HepG2 (cell line): ENCODE data around the gene CSNK1G1. TPM values are rescaled to one million over a fixed set of nuclear protein-coding genes. Genes with fewer than 3 reads are reported as not detected.

ENCODE experiments used
- CREM ChIP-seq, 2 experiments: sonication (generic) in 1 of 2; formaldehyde crosslinking in 1 of 2; IDR thresholded peaks; 2 replicates each; pipeline versions ENCODE4 v1.4.0 to v1.6.1; 2016 to 2020; ENCODE audit warnings: antibody characterized with exemption in 1 of 2, mild to moderate bottlenecking in 1 of 2, missing genetic modification reagents in 1 of 2
- HNF4A ChIP-seq: sonication (generic); formaldehyde crosslinking; IDR thresholded peaks from 2 replicates; pipeline ENCODE4 v1.4.0; 2020; ENCODE audit warnings: missing genetic modification reagents
- REPIN1 ChIP-seq: sonication (generic); formaldehyde crosslinking; IDR thresholded peaks from 2 replicates; pipeline ENCODE4 v1.8.0; 2022; ENCODE audit warnings: missing genetic modification reagents, low read depth, mild to moderate bottlenecking, borderline replicate concordance
- SCMH1 ChIP-seq: sonication (generic); formaldehyde crosslinking; IDR thresholded peaks from 2 replicates; pipeline ENCODE4 v1.9.0; 2021; ENCODE audit warnings: missing genetic modification reagents, mild to moderate bottlenecking, borderline replicate concordance
- SPEN ChIP-seq: sonication (generic); formaldehyde crosslinking; IDR thresholded peaks from 2 replicates; pipeline ENCODE4 v1.5.1; 2020; ENCODE audit warnings: low read depth, mild to moderate bottlenecking, missing genetic modification reagents
- TRIM24 ChIP-seq: sonication (generic); formaldehyde crosslinking; IDR thresholded peaks from 2 replicates; pipeline ENCODE4 v1.8.0; 2022; ENCODE audit warnings: mild to moderate bottlenecking, missing genetic modification reagents
- ZNF136 ChIP-seq: sonication (generic); formaldehyde crosslinking; IDR thresholded peaks from 2 replicates; pipeline ENCODE4 v1.8.1; 2022; ENCODE audit warnings: low read depth, mild to moderate bottlenecking, moderate library complexity, missing genetic modification reagents
- polyA plus RNA-seq, 8 experiments: library from polyadenylated mRNA; depleted of rRNA in 3 of 8; stranded (reverse) in 7 of 8; unstranded in 1 of 8; fragments of >200 nt; fragmentation: Illumina TruSeq in 4 of 8; extraction: Trizol in 4 of 8; gene quantifications; 2 replicates each; pipeline versions ENCODE4 v1.2.1 to v1.2.3, GENCODE V29; 2011 to 2016; ENCODE audit warnings: low read depth in 4 of 8, missing spikeins in 1 of 8, mixed read lengths in 1 of 8; ENCODE audit not compliant: insufficient read depth in 1 of 8
- total RNA-seq, 5 experiments: library from RNA; depleted of rRNA; stranded (reverse); fragments of >200 nt; fragmentation: Illumina TruSeq; extraction: Trizol; gene quantifications; 2 replicates each; pipeline ENCODE4 v1.2.3, GENCODE V29; 2016; ENCODE audit warnings: low read depth in 1 of 5
- TF ChIP-seq, protein P1 (sequence below), 2 experiments: fragments of 450-650 bp in 1 of 2; sonication (generic) in 1 of 2; formaldehyde crosslinking in 1 of 2; IDR thresholded peaks; 2 replicates each; pipeline versions ENCODE4 v1.6.1 to v1.8.0; 2016 to 2022; ENCODE audit warnings: antibody characterized with exemption in 1 of 2, mild to moderate bottlenecking in 1 of 2, missing genetic modification reagents in 1 of 2
- TF ChIP-seq, protein P2 (sequence below): sonication (generic); formaldehyde crosslinking; IDR thresholded peaks from 2 replicates; pipeline ENCODE4 v1.4.0; 2020; ENCODE audit warnings: missing genetic modification reagents
- TF ChIP-seq, protein P3 (sequence below): sonication (generic); formaldehyde crosslinking; IDR thresholded peaks from 2 replicates; pipeline ENCODE4 v1.4.0; 2020; ENCODE audit warnings: missing genetic modification reagents, mild to moderate bottlenecking, borderline replicate concordance

Gene CSNK1G1
- total and polyA plus RNA-seq, 2 of the 13 experiments (the other 11 are each of a cell fraction or from before 2014, with no cell fraction given) = 8.5 to 12.6 TPM

DNA sequence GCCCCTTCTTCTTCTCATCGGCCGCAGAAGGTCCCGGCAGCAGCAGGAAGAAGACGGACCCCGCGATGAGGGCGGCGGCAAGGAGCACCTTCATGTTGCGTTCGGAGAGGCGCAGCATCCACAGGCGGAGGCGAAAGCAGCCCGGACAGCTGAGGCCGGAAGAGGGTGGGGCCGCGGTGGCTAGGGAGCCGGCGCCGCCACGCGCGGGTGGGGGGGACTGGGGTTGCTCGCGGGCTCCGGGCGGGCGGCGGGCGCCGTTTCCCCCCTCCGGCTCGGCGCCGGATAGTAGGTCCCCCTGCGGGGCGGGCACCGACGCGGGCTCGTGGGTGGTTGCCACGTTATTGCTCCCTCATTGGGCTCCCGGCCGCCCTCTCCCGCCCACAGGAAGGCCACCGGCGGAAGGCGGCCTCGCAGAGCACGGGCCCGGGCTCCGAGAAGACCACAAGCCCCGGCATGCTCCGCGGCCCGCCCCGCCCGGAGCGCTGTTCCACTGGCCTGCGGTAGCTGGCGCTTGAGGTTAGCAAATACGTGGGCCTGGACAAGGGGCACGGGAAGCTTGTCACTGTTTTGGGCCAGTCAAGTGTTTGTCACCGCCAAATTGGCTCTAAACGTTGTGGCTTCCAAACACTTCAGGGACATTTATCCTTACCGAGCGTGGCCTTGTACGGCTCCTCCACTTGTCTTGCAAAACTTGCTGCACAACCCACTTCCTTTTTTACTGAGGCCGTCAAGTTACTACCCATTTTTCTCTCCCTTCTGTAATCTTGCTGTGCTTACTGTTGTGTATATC lies 192.9 kb downstream of the CSNK1G1 start, which contains the start of gene PPIB (continued):
- TF ChIP-seq, protein P1, sequence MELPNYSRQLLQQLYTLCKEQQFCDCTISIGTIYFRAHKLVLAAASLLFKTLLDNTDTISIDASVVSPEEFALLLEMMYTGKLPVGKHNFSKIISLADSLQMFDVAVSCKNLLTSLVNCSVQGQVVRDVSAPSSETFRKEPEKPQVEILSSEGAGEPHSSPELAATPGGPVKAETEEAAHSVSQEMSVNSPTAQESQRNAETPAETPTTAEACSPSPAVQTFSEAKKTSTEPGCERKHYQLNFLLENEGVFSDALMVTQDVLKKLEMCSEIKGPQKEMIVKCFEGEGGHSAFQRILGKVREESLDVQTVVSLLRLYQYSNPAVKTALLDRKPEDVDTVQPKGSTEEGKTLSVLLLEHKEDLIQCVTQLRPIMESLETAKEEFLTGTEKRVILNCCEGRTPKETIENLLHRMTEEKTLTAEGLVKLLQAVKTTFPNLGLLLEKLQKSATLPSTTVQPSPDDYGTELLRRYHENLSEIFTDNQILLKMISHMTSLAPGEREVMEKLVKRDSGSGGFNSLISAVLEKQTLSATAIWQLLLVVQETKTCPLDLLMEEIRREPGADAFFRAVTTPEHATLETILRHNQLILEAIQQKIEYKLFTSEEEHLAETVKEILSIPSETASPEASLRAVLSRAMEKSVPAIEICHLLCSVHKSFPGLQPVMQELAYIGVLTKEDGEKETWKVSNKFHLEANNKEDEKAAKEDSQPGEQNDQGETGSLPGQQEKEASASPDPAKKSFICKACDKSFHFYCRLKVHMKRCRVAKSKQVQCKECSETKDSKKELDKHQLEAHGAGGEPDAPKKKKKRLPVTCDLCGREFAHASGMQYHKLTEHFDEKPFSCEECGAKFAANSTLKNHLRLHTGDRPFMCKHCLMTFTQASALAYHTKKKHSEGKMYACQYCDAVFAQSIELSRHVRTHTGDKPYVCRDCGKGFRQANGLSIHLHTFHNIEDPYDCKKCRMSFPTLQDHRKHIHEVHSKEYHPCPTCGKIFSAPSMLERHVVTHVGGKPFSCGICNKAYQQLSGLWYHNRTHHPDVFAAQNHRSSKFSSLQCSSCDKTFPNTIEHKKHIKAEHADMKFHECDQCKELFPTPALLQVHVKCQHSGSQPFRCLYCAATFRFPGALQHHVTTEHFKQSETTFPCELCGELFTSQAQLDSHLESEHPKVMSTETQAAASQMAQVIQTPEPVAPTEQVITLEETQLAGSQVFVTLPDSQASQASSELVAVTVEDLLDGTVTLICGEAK (IDR thresholded peaks at IDR 0.05) = no peak
- TF ChIP-seq, protein P1 (CRISPR knock-in tag; IDR thresholded peaks at IDR 0.05) = peak; percentile 73; the same call in 1 of the 2 replicates
- TF ChIP-seq, protein P2, sequence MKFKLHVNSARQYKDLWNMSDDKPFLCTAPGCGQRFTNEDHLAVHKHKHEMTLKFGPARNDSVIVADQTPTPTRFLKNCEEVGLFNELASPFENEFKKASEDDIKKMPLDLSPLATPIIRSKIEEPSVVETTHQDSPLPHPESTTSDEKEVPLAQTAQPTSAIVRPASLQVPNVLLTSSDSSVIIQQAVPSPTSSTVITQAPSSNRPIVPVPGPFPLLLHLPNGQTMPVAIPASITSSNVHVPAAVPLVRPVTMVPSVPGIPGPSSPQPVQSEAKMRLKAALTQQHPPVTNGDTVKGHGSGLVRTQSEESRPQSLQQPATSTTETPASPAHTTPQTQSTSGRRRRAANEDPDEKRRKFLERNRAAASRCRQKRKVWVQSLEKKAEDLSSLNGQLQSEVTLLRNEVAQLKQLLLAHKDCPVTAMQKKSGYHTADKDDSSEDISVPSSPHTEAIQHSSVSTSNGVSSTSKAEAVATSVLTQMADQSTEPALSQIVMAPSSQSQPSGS = no peak
- TF ChIP-seq HNF4A (CRISPR knock-in tag) (peak; percentile 8; the same call in 1 of the 2 replicates), CREM (IDR thresholded peaks at IDR 0.05) (peak; percentile 49), CREM (CRISPR knock-in tag; IDR thresholded peaks at IDR 0.05) (no peak), TRIM24 (CRISPR knock-in tag) (no peak), REPIN1 (CRISPR knock-in tag) (peak; percentile 27), ZNF136 (CRISPR knock-in tag) (no peak), SPEN (CRISPR knock-in tag) (peak; percentile 52; the same call in 1 of the 2 replicates), SCMH1 (CRISPR knock-in tag) (no peak)
- TF ChIP-seq, protein P3, sequence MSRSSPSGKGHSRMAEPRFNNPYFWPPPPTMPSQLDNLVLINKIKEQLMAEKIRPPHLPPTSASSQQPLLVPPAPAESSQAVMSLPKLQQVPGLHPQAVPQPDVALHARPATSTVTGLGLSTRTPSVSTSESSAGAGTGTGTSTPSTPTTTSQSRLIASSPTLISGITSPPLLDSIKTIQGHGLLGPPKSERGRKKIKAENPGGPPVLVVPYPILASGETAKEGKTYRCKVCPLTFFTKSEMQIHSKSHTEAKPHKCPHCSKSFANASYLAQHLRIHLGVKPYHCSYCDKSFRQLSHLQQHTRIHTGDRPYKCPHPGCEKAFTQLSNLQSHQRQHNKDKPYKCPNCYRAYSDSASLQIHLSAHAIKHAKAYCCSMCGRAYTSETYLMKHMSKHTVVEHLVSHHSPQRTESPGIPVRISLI (CRISPR knock-in tag) = peak; percentile 61; the same call in 1 of the 2 replicates
